Loucy (cell line): ENCODE measurements around the gene BCL2L12.

Experiments used
- H2AFZ ChIP-seq: fragments of 200-600 bp; sonication (generic); 2 replicates; pipeline ENCODE4 v1.6.0; 2016; ENCODE audit warnings: antibody characterized with exemption, mild to moderate bottlenecking, low read length, moderate library complexity
- H3F3A ChIP-seq: fragments of 200-600 bp; 2 replicates; pipeline ENCODE4 v1.6.0; 2016; ENCODE audit warnings: antibody characterized with exemption, low read depth, mild to moderate bottlenecking
- H3K27me3 ChIP-seq: fragments of 200-600 bp; sonication (generic); 2 replicates; pipeline ENCODE4 v1.6.1; 2014; ENCODE audit warnings: low read length, mild to moderate bottlenecking; ENCODE audit not compliant: insufficient read depth, poor library complexity, severe bottlenecking
- H3K36me3 ChIP-seq: fragments of 200-600 bp; sonication (generic); 2 replicates; pipeline ENCODE4 v1.6.1; 2016; ENCODE audit warnings: low read length; ENCODE audit not compliant: insufficient read depth
- H3K4me1 ChIP-seq: fragments of 200-600 bp; sonication (generic); 2 replicates; pipeline ENCODE4 v1.5.1; 2014; ENCODE audit warnings: low read length, mild to moderate bottlenecking; ENCODE audit not compliant: insufficient read depth, poor library complexity, severe bottlenecking
- H3K4me2 ChIP-seq: fragments of 200-600 bp; sonication (generic); 2 replicates; pipeline ENCODE4 v1.6.0; 2014; ENCODE audit warnings: antibody characterized with exemption, low read length, low read depth, mild to moderate bottlenecking; ENCODE audit not compliant: poor library complexity, severe bottlenecking
- H3K4me3 ChIP-seq: fragments of 200-600 bp; sonication (generic); 2 replicates; pipeline ENCODE4 v1.5.1; 2014; ENCODE audit warnings: low read length, mild to moderate bottlenecking, mixed read lengths; ENCODE audit not compliant: poor library complexity, severe bottlenecking
- H3K79me2 ChIP-seq: fragments of 200-600 bp; sonication (generic); 2 replicates; pipeline ENCODE4 v1.6.1; 2014; ENCODE audit warnings: low read length; ENCODE audit not compliant: insufficient read depth
- H3K9ac ChIP-seq: fragments of 200-600 bp; sonication (generic); 2 replicates; pipeline ENCODE4 v1.6.0; 2014; ENCODE audit warnings: mild to moderate bottlenecking, low read depth, low read length, moderate library complexity; ENCODE audit not compliant: poor library complexity, severe bottlenecking
- H3K9me2 ChIP-seq: fragments of 200-600 bp; sonication (generic); replicated peaks from 2 replicates; pipeline ENCODE4 v1.6.1; 2016; ENCODE audit warnings: low read depth, low read length, mixed read lengths
- H3K9me3 ChIP-seq: fragments of 200-600 bp; sonication (generic); 2 replicates; pipeline ENCODE4 v1.6.1; 2014; ENCODE audit warnings: mild to moderate bottlenecking, antibody characterized with exemption, low read length, low read depth; ENCODE audit not compliant: insufficient read depth
- H4K20me1 ChIP-seq: fragments of 200-600 bp; sonication (generic); 2 replicates; pipeline ENCODE4 v1.6.0; 2014; ENCODE audit warnings: antibody characterized with exemption, low read length, mild to moderate bottlenecking; ENCODE audit not compliant: insufficient read depth, poor library complexity, severe bottlenecking
- EZH2phosphoT487 ChIP-seq: fragments of 200-600 bp; IDR thresholded peaks from 2 replicates; pipeline ENCODE4 v1.6.1; 2018; ENCODE audit warnings: antibody characterized with exemption, mild to moderate bottlenecking, moderate library complexity, borderline replicate concordance
- TF ChIP-seq, protein P1 (sequence below): fragments of 200-600 bp; sonication (generic); conservative IDR thresholded peaks from 2 replicates; pipeline ENCODE4 v1.5.1; 2014; ENCODE audit warnings: mild to moderate bottlenecking, antibody characterized with exemption, low read length

The BCL2L12 gene

DNA sequence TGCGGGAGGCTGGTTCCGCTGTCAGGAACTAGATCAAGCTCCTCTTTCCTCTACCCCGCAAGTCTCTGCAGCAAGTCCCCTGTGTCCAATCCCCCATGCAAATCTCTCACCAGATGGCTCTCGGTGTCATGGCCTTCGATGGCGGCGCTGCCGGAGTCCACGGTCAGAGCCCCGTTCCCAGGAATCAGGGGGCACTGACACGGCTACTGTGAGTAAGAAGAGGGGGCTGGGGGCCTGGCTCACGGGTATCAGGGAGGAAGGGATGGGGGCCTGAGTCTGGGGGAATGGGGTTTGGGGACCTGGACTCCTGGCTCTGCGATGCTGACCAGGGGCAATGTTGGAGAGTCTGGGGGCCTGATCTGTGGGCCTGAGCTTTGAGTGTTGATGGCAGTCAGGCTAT is 19.7 kb upstream of the BCL2L12 start:
- Histone ChIP-seq H3K4me1 (peaks cover 18% of the 10 kb centered on the region), H3K9ac (no peak overlapping the region), H3K79me2 (peaks cover 42% of the 10 kb centered on the region), H3K27me3 (no peaks in the 10 kb centered on the region), H3K4me2 (no peak overlapping the region), H3F3A (no peaks in the 10 kb centered on the region), H4K20me1 (peaks cover 21% of the 10 kb centered on the region), H3K36me3 (peaks cover 9% of the 10 kb centered on the region; the same call in 1 of the 2 replicates), H3K9me3 (no peaks in the 10 kb centered on the region), H3K9me2 (no peaks in the 10 kb centered on the region), H3K4me3 (no peak overlapping the region), H2AFZ (no peak overlapping the region)
- TF ChIP-seq, protein P1, sequence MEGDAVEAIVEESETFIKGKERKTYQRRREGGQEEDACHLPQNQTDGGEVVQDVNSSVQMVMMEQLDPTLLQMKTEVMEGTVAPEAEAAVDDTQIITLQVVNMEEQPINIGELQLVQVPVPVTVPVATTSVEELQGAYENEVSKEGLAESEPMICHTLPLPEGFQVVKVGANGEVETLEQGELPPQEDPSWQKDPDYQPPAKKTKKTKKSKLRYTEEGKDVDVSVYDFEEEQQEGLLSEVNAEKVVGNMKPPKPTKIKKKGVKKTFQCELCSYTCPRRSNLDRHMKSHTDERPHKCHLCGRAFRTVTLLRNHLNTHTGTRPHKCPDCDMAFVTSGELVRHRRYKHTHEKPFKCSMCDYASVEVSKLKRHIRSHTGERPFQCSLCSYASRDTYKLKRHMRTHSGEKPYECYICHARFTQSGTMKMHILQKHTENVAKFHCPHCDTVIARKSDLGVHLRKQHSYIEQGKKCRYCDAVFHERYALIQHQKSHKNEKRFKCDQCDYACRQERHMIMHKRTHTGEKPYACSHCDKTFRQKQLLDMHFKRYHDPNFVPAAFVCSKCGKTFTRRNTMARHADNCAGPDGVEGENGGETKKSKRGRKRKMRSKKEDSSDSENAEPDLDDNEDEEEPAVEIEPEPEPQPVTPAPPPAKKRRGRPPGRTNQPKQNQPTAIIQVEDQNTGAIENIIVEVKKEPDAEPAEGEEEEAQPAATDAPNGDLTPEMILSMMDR: no peak
- no peak for TF ChIP-seq EZH2phosphoT487

DNA sequence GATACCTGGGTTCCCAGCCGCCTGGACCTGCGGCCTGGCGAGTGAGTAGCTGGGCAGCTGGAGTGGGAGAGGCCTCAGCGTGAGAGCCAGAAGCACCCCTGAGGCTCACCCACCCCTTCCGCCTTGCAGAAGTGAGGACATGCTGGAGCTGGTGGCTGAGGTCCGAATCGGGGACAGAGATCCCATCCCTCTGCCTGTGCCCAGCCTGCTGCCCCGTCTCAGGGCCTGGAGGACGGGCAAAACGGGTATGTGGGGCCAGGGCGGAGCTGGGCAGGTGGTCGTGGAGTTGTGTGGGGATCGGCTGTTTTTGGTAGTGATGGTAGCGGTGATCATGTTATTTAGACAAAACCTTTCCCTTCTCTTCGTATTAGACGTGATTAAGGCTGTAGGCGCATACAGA is 19.1 kb upstream of the BCL2L12 start:
- H4K20me1 ChIP-seq: peaks cover 21% of the 10 kb centered on the region
- peaks cover 9% of the 10 kb centered on the region; the same call in 1 of the 2 replicates for H3K36me3 ChIP-seq
- H3K4me1 ChIP-seq: peaks cover 18% of the 10 kb centered on the region
- no peaks in the 10 kb centered on the region for H3K27me3 ChIP-seq
- no peaks in the 10 kb centered on the region for H3F3A ChIP-seq
- H3K79me2 ChIP-seq: peaks cover 42% of the 10 kb centered on the region
- no peak overlapping the region for H3K4me2 ChIP-seq
- no peak for TF ChIP-seq EZH2phosphoT487
- TF ChIP-seq, protein P1: no peak
- H2AFZ ChIP-seq: no peak overlapping the region
- no peaks in the 10 kb centered on the region for H3K9me3 ChIP-seq
- H3K9ac ChIP-seq: no peak overlapping the region
- no peak overlapping the region for H3K4me3 ChIP-seq
- H3K9me2 ChIP-seq: no peaks in the 10 kb centered on the region

DNA sequence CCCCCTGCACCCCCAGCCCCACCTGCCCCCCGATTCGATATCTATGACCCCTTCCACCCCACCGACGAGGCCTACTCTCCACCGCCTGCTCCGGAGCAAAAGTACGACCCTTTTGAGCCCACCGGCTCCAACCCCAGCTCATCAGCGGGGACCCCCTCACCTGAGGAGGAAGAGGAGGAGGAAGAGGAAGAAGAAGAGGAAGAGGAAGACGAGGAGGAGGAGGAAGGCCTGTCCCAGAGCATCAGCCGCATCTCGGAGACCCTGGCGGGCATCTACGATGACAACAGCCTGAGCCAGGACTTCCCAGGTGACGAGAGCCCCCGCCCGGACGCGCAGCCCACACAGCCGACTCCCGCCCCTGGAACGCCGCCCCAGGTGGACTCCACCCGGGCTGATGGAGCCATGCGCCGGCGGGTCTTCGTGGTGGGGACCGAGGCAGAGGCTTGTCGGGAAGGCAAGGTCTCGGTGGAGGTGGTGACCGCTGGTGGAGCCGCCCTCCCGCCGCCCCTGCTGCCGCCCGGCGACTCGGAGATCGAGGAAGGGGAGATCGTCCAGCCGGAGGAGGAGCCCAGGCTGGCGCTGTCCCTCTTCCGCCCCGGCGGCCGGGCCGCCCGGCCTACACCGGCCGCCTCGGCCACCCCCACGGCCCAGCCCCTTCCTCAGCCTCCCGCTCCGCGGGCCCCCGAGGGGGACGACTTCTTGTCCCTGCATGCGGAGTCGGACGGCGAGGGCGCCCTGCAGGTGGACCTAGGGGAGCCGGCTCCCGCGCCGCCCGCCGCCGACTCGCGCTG is 14.5 kb upstream of the BCL2L12 start:
- Histone ChIP-seq H2AFZ (no peak overlapping the region), H3F3A (no peaks in the 10 kb centered on the region), H3K36me3 (peaks cover 39% of the 10 kb centered on the region; the same call in 1 of the 2 replicates), H3K9ac (no peak overlapping the region), H3K9me2 (no peaks in the 10 kb centered on the region), H3K4me3 (no peak overlapping the region), H3K4me2 (no peak overlapping the region), H3K4me1 (no peaks in the 10 kb centered on the region), H4K20me1 (no peaks in the 10 kb centered on the region), H3K27me3 (no peaks in the 10 kb centered on the region), H3K9me3 (no peaks in the 10 kb centered on the region), H3K79me2 (peaks cover 1% of the 10 kb centered on the region; the same call in 1 of the 2 replicates)
- TF ChIP-seq EZH2phosphoT487: no peak
- TF ChIP-seq, protein P1: no peak
